ENCODE measurements around the gene GCN1.

GRCh38 chr12:120225852-120226640 is 31.5 kb upstream of the GCN1 start:
- TF ChIP-seq POLR2AphosphoS5 (IDR thresholded peaks at IDR 0.05) (no peak), CTCF (IDR thresholded peaks at IDR 0.05) (no peak)
